Ishikawa (cell line): ENCODE results near the gene SH3PXD2A.

Experiments
- CEBPB ChIP-seq: IDR thresholded peaks from 2 replicates; pipeline ENCODE4 v1.6.1; 2012
- CREB1 ChIP-seq: IDR thresholded peaks from 2 replicates; pipeline ENCODE4 v1.6.1; 2012; ENCODE audit warnings: low read depth
- EP300 ChIP-seq: IDR thresholded peaks from 2 replicates; pipeline ENCODE4 v1.6.1; 2012; ENCODE audit warnings: borderline replicate concordance
- FOXM1 ChIP-seq: IDR thresholded peaks from 2 replicates; pipeline ENCODE4 v1.6.1; 2012; ENCODE audit warnings: low read depth, borderline replicate concordance
- MAX ChIP-seq: IDR thresholded peaks from 2 replicates; pipeline ENCODE4 v1.6.1; 2012
- NFIC ChIP-seq: IDR thresholded peaks from 2 replicates; pipeline ENCODE4 v1.6.1; 2012
- REST ChIP-seq: IDR thresholded peaks from 2 replicates; pipeline ENCODE4 v1.6.1; 2012; ENCODE audit warnings: low read depth, mild to moderate bottlenecking
- TAF1 ChIP-seq: IDR thresholded peaks from 2 replicates; pipeline ENCODE4 v1.6.1; 2012; ENCODE audit warnings: low read depth, mild to moderate bottlenecking
- USF1 ChIP-seq: IDR thresholded peaks from 2 replicates; pipeline ENCODE4 v1.6.1; 2012
- YY1 ChIP-seq: IDR thresholded peaks from 2 replicates; pipeline ENCODE4 v1.6.1; 2012; ENCODE audit warnings: low read depth

- TF ChIP-seq EP300 (no peak), FOXM1 (no peak), REST (no peak), CREB1 (no peak), YY1 (no peak), MAX (no peak; the same call in 1 of the 2 replicates), NFIC (no peak), CEBPB (no peak), USF1 (no peak), TAF1 (no peak)
These were observed 163.5 kb downstream of the SH3PXD2A start for GRCh38 chr10:103691723-103692435.
